Lower leg skin (tissue), 3 donors: ENCODE measurements around the gene CD93.

Source experiments
- POLR2A ChIP-seq, 2 donors: fragments of 450-650 bp; IDR thresholded peaks; one replicate each; pipeline ENCODE4 v1.6.1; 2016 to 2017; ENCODE audit warnings: antibody characterized with exemption in 2 of 2, mild to moderate bottlenecking in 1 of 2, moderate library complexity in 1 of 2
- TF ChIP-seq, protein P1 (sequence below), 3 donors: fragments of 450-650 bp; IDR thresholded peaks; one replicate each; pipeline ENCODE4 v1.5.1; 2016; ENCODE audit warnings: antibody characterized with exemption in 3 of 3, mild to moderate bottlenecking in 3 of 3, moderate library complexity in 2 of 3

DNA sequence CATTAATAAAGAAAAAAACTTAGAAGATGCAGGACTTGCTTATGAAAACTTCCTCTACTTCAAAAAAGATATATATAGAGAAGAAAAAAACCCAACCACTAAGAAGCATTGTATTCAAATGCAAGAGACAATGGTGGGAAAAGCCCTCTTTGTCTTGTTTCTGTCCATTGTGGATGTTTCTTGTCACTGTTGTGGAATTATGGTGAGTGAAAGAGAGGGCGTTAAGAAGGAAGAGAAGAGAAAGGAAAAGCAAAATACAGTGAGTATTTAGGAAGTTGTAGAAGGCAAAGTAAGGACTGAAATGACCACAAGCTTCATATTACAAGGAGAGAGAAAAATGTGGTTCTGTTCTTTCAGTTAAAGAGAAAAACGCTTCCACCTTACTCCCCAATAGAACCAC is 22.5 kb downstream of the CD93 start:
- TF ChIP-seq, protein P1, sequence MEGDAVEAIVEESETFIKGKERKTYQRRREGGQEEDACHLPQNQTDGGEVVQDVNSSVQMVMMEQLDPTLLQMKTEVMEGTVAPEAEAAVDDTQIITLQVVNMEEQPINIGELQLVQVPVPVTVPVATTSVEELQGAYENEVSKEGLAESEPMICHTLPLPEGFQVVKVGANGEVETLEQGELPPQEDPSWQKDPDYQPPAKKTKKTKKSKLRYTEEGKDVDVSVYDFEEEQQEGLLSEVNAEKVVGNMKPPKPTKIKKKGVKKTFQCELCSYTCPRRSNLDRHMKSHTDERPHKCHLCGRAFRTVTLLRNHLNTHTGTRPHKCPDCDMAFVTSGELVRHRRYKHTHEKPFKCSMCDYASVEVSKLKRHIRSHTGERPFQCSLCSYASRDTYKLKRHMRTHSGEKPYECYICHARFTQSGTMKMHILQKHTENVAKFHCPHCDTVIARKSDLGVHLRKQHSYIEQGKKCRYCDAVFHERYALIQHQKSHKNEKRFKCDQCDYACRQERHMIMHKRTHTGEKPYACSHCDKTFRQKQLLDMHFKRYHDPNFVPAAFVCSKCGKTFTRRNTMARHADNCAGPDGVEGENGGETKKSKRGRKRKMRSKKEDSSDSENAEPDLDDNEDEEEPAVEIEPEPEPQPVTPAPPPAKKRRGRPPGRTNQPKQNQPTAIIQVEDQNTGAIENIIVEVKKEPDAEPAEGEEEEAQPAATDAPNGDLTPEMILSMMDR (IDR thresholded peaks at IDR 0.05), result no peak
- TF ChIP-seq POLR2A (IDR thresholded peaks at IDR 0.05), result no peak
